Measurements from ENCODE around the gene ZFHX3.

Gene ZFHX3

GRCh38 chr16:72840631-72841381, 207.1 kb downstream of the ZFHX3 start:
- DNase-seq, result no peak

GRCh38 chr16:72838951-72839350, 209.0 kb downstream of the ZFHX3 start:
- no peak for DNase-seq

GRCh38 chr16:72838586-72838910, 209.4 kb downstream of the ZFHX3 start:
- no peak for DNase-seq

GRCh38 chr16:72837846-72838585, 209.9 kb downstream of the ZFHX3 start:
- DNase-seq, result no peak

GRCh38 chr16:72836985-72837384, 210.9 kb downstream of the ZFHX3 start:
- DNase-seq, result no peak

- no peak for DNase-seq
These were observed 211.7 kb downstream of the ZFHX3 start for GRCh38 chr16:72836181-72836580.

GRCh38 chr16:72835086-72835485, 212.8 kb downstream of the ZFHX3 start:
- DNase-seq, result no peak

- no peak for DNase-seq
These were observed 213.4 kb downstream of the ZFHX3 start for GRCh38 chr16:72834499-72834898.

GRCh38 chr16:72833969-72834368, 214.0 kb downstream of the ZFHX3 start:
- DNase-seq, result no peak

- DNase-seq, result no peak
These were observed 214.4 kb downstream of the ZFHX3 start for GRCh38 chr16:72833482-72833881.

GRCh38 chr16:72832621-72833248, 215.2 kb downstream of the ZFHX3 start:
- DNase-seq, result no peak

- no peak for DNase-seq
These were observed 217.8 kb downstream of the ZFHX3 start for GRCh38 chr16:72829846-72830775.

- no peak for DNase-seq
These were observed 220.1 kb downstream of the ZFHX3 start for GRCh38 chr16:72827866-72828265.

GRCh38 chr16:72825912-72826621, 221.9 kb downstream of the ZFHX3 start:
- DNase-seq, result no peak

GRCh38 chr16:72824761-72825160, 223.2 kb downstream of the ZFHX3 start:
- no peak for DNase-seq

- no peak for DNase-seq
These were observed 223.9 kb downstream of the ZFHX3 start for GRCh38 chr16:72824027-72824426.

- DNase-seq, result no peak
These were observed 226.6 kb downstream of the ZFHX3 start for GRCh38 chr16:72821185-72821950.

- no peak for DNase-seq
These were observed 228.6 kb downstream of the ZFHX3 start for GRCh38 chr16:72819345-72819744.

- DNase-seq, result no peak
These were observed 229.6 kb downstream of the ZFHX3 start for GRCh38 chr16:72818236-72818845.

- no peak for DNase-seq
These were observed 232.3 kb downstream of the ZFHX3 start for GRCh38 chr16:72815348-72816318.
